NCI-H1436 (cell line): Measurements from ENCODE around the gene STX18.
"Not testable (repeated sequence)": the region's sequence is repeated elsewhere in the genome, so short reads cannot be mapped to it uniquely, and the experiment has no call there.

Experiments
- DNase-seq: peaks from one replicate; lab custom pipeline; 2025; lab: John Stamatoyannopoulos, UW

The STX18 gene

GRCh38 chr4:4541661-4542570 lies at the start of gene STX18:
TSS of gene STX18 (minus strand) at chr4:4542048. CDS start at chr4:4541964, 84 bp downstream.
- peak; percentile 53 for DNase-seq

- no peak for DNase-seq
Measured at GRCh38 chr4:4591071-4591470, 49.2 kb upstream of the STX18 start.

GRCh38 chr4:4590546-4590945 lies 48.7 kb upstream of the STX18 start:
- DNase-seq, result no peak

DNA sequence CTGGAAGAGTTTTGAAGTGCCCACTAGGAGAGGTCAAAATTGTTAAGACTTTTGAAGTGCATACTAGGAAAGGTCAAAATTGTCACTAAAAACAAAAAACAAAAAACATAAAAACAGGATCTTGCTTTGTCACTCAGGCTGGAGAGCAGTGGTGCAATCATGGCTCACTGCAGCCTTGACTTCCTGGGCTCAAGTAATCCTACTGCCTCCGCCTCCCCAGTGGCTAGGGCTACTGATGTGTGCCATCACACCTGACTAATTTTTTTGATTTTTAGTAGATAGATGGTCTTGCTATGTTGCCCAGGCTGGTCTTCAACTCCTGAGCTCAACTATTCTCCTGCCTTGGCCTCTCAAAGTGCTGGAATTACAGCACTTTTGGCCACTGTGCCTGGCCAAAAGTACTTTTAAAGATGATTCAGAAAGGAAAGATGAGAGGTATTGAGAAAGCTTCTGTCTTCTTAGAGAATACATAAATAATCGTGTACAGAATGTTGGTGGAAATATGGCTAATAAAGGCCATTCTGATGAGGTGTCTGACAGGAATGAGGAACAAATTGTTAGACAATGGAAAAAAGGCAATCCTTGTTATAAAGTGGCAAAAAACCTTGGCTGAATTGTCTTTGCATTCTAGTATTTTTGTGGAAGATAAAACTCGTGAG lies 43.3 kb upstream of the STX18 start:
- no peak for DNase-seq

GRCh38 chr4:4583606-4584005 lies 41.8 kb upstream of the STX18 start:
- DNase-seq, result no peak

DNA sequence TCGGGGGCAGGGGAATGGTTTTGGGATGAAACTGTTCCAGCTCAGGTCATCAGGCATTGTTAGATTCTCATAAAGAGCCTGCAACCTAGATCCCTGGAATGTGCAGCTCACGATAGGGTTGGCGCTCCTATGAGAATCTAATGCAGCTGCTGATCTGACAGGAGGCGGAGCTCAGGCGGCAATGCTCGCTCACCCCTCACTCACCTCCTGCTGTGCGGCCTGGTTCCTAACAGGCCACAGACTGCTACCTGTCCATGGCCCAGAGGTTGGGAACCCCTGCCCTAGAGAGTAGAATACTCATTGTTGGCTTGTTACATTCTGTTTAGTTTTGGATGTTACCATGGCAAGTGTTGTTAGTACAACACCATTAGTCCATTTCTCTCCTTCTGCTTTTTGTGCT lies 40.8 kb upstream of the STX18 start:
- DNase-seq, result no peak

DNA sequence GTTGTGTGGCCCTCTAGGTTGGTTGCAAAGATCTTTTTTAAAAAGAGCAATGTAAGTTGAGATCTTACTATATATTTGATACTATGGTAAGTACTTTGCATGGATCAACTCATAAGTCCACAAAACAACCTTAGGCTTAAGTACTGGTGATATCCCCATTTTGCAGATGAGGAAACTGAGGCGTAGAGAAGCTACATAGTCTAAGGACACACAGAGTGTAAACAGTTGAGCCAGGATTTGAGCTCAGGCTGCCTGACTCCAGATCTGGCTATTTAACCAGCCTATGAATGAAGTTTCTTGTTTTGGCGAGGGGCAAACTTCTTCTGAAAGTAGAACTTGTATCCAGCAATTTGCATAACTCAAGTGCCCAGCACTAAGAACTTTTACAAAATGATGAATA lies 38.6 kb upstream of the STX18 start:
- no peak for DNase-seq

- no peak for DNase-seq
Measured at GRCh38 chr4:4578981-4579380, 37.1 kb upstream of the STX18 start.

- DNase-seq, result no peak
Measured at GRCh38 chr4:4577359-4577875, 35.6 kb upstream of the STX18 start.

DNA sequence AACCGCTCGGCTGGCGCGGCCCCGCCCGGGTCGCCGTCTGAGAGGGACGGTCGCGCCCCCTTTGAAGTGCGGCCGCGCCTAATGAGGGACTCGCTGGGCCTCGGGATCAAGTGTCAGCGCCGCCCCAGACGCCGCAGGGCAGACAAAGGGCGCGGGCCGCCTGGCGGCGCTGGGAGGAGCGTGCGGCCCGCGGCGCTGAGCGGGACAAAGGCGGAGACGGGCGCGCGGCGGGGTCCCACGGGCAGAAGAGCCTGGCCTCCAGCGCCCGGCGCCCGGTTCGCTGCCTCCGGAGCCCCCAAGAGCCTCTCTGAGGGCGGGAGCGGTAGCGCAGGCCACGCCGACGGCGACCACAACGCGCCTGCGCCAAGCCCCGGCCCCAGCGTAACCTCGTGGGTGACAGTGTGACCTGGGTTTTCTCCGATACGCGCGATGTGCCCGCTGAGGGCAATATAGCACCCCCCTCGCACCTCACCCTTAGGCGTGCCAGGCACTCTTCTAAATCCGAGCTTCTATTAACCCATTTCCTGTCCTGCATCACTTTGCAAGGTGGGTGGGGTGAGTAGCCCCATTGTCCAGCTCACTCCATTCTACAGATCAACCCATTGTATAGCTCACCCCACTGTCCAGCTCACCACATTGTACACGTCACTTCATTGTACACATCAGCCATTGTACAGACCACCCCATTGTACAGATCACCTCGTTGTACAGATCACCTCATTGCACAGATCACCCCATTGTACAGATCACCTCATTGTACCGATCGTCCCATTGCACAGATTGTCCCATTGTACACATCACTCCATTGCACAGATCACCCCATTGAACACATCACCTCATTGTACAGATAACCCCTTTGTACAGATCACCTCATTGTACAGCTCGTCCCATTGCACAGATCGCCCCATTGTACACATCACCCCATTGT lies 33.7 kb upstream of the STX18 start:
- DNase-seq, result no peak

GRCh38 chr4:4574792-4575191 lies 32.9 kb upstream of the STX18 start:
- DNase-seq, result no peak

DNA sequence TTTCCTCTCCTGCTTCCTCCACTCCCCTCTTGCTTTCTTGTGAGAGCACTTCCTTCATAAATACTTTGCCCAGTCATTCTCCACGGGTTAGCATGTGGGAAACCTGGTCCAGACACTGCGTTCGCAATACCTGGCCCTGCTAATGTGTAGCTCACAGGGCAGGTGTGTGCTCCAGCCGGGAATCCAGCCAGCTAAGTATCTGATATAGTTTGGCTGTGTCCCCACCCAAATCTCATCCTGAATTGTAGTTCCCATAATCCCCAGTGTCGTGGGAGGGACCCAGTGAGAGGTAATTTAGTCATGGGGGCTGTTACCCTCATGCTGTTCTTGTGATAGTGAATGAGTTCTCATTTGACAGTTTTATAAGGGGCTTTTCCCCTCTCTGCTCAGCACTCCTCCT lies 32.2 kb upstream of the STX18 start:
- no peak for DNase-seq

DNA sequence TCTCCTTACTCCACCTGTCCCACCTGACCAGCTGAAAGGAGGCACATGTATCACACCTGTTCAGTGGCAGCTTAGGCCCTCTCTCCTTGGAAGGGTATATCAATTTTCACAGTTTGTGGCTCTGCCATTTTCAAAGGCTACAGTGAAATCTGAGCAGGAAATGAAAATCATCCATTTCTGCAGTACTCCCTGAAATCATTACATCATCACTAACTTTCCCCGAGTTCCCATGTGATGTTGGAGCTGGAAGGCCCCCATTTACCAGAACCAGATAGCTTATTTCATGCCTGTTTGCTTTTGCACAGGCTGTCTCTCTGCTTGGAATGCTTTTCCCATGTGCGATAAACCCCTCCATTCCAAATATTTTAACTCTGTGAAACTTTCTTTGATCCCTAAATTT lies 31.0 kb upstream of the STX18 start:
- no peak for DNase-seq

DNA sequence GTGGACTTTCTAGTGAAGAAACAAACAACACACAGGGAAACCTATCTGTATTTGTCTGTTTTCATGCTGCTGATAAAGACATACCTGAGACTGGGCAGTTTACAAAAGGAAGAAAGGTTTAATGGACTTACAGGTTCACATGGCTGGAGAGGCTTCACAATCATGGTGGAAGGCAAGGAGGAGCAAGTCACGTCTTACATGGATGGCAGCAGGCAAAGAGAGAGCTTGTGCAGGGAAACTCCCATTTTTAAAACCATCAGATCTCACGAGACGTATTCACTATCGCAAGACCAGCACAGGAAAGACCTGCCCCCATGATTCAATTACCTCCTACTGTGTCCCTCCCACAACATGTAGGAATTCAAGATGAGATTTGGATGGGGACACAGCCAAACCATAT lies 28.0 kb upstream of the STX18 start:
- DNase-seq, result not testable (repeated sequence)

GRCh38 chr4:4568806-4569427 lies 27.1 kb upstream of the STX18 start:
- no peak for DNase-seq

- not testable (repeated sequence) for DNase-seq
Measured at GRCh38 chr4:4566359-4566758, 24.5 kb upstream of the STX18 start.

GRCh38 chr4:4564522-4564921 lies 22.7 kb upstream of the STX18 start:
- no peak for DNase-seq

DNA sequence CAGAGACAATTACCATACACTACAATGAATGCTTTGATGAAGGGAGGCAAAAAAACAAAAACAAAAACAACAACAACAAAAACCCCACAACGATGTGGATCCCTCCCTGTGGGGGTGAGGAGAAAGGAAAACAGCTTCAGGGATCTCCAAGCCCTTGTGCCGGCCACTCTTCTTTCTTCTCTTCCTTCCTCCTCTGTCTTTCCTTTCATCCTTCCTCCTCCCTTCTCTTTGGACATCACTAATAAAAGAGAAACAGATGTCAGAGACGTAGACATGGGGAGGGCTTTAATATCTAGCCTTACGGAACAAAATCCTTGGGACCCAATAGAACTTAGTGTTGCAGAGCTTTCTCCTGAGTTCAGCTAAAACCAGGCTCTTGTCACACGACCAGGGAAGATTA lies 18.8 kb upstream of the STX18 start:
- no peak for DNase-seq

GRCh38 chr4:4560136-4560535 lies 18.3 kb upstream of the STX18 start:
- DNase-seq, result no peak

DNA sequence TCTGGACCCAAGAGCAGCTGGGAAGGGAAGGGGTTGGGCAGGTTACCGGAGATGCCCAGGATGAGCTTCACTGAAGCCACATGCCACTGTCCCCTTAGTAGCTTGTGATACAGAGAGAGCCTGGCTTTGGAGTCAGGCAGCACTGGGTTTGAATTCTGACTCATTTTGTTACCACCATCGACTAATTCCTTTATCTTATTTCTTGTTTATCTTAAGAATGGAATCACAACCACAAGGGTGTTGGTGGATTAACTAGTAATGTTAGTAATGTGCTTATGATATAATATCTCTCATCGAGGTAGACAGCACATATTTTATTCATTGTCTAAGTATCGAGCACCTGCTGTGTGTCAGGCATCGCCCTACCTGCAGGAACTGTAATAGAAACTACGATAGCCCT lies 17.7 kb upstream of the STX18 start:
- DNase-seq, result no peak

- no peak for DNase-seq
Measured at GRCh38 chr4:4558881-4559280, 17.0 kb upstream of the STX18 start.

- DNase-seq, result no peak
Measured at GRCh38 chr4:4555916-4556315, 14.1 kb upstream of the STX18 start.
